HEK293 (cell line): ENCODE measurements around the gene ROBO1.

Experiments
- HOXA7 ChIP-seq: sonication (generic); formaldehyde crosslinking; IDR thresholded peaks from 2 replicates; pipeline ENCODE4 v1.8.1; 2022; ENCODE audit warnings: missing genetic modification reagents, borderline replicate concordance
- IKZF3 ChIP-seq: fragments of 450-650 bp; IDR thresholded peaks from 2 replicates; pipeline ENCODE4 v1.5.0; 2018; ENCODE audit warnings: missing biosample characterization, mild to moderate bottlenecking, missing genetic modification characterization, moderate library complexity
- KLF16 ChIP-seq: fragments of 450-650 bp; formaldehyde crosslinking; IDR thresholded peaks from 2 replicates; pipeline ENCODE4 v1.5.1; 2017; ENCODE audit warnings: missing biosample characterization, missing genetic modification characterization
- MZF1 ChIP-seq: fragments of 450-650 bp; formaldehyde crosslinking; IDR thresholded peaks from 2 replicates; pipeline ENCODE4 v1.5.1; 2017; ENCODE audit warnings: missing biosample characterization, missing genetic modification characterization, borderline replicate concordance
- REPIN1 ChIP-seq: fragments of 450-650 bp; formaldehyde crosslinking; IDR thresholded peaks from 2 replicates; pipeline ENCODE4 v1.5.1; 2017; ENCODE audit warnings: missing biosample characterization, missing genetic modification characterization, low read depth
- YY1 ChIP-seq: fragments of 450-650 bp; formaldehyde crosslinking; IDR thresholded peaks from 2 replicates; pipeline ENCODE4 v1.5.1; 2018; ENCODE audit warnings: missing biosample characterization, missing genetic modification characterization
- ZFP41 ChIP-seq: fragments of 450-650 bp; formaldehyde crosslinking; IDR thresholded peaks from 2 replicates; pipeline ENCODE4 v1.5.1; 2016; ENCODE audit warnings: missing biosample characterization, missing genetic modification characterization, borderline replicate concordance
- ZNF10 ChIP-seq: fragments of 450-650 bp; formaldehyde crosslinking; IDR thresholded peaks from 2 replicates; pipeline ENCODE4 v1.5.1; 2017; ENCODE audit warnings: missing biosample characterization, missing genetic modification characterization
- ZNF18 ChIP-seq: fragments of 450-650 bp; formaldehyde crosslinking; IDR thresholded peaks from 2 replicates; pipeline ENCODE4 v1.5.1; 2016; ENCODE audit warnings: missing biosample characterization, missing genetic modification characterization
- ZNF239 ChIP-seq: fragments of 450-650 bp; formaldehyde crosslinking; IDR thresholded peaks from 2 replicates; pipeline ENCODE4 v1.5.1; 2016; ENCODE audit warnings: missing biosample characterization, missing genetic modification characterization
- ZNF433 ChIP-seq: fragments of 450-650 bp; formaldehyde crosslinking; IDR thresholded peaks from 2 replicates; pipeline ENCODE4 v1.5.1; 2016; ENCODE audit warnings: missing biosample characterization, missing genetic modification characterization, low read depth
- TF ChIP-seq, protein P1 (sequence below): fragments of 450-650 bp; formaldehyde crosslinking; IDR thresholded peaks from 2 replicates; pipeline ENCODE4 v1.5.1; 2016; ENCODE audit warnings: missing biosample characterization, missing genetic modification characterization
- TF ChIP-seq, protein P2 (sequence below): fragments of 450-650 bp; formaldehyde crosslinking; IDR thresholded peaks from 2 replicates; pipeline ENCODE4 v1.5.1; 2016; ENCODE audit warnings: missing biosample characterization, missing genetic modification characterization

GRCh38 chr3:78728406-78729145 is 1039.2 kb downstream of the ROBO1 start:
- TF ChIP-seq, protein P1, sequence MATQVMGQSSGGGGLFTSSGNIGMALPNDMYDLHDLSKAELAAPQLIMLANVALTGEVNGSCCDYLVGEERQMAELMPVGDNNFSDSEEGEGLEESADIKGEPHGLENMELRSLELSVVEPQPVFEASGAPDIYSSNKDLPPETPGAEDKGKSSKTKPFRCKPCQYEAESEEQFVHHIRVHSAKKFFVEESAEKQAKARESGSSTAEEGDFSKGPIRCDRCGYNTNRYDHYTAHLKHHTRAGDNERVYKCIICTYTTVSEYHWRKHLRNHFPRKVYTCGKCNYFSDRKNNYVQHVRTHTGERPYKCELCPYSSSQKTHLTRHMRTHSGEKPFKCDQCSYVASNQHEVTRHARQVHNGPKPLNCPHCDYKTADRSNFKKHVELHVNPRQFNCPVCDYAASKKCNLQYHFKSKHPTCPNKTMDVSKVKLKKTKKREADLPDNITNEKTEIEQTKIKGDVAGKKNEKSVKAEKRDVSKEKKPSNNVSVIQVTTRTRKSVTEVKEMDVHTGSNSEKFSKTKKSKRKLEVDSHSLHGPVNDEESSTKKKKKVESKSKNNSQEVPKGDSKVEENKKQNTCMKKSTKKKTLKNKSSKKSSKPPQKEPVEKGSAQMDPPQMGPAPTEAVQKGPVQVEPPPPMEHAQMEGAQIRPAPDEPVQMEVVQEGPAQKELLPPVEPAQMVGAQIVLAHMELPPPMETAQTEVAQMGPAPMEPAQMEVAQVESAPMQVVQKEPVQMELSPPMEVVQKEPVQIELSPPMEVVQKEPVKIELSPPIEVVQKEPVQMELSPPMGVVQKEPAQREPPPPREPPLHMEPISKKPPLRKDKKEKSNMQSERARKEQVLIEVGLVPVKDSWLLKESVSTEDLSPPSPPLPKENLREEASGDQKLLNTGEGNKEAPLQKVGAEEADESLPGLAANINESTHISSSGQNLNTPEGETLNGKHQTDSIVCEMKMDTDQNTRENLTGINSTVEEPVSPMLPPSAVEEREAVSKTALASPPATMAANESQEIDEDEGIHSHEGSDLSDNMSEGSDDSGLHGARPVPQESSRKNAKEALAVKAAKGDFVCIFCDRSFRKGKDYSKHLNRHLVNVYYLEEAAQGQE (tag by site-specific recombination) = no peak
- TF ChIP-seq, protein P2, sequence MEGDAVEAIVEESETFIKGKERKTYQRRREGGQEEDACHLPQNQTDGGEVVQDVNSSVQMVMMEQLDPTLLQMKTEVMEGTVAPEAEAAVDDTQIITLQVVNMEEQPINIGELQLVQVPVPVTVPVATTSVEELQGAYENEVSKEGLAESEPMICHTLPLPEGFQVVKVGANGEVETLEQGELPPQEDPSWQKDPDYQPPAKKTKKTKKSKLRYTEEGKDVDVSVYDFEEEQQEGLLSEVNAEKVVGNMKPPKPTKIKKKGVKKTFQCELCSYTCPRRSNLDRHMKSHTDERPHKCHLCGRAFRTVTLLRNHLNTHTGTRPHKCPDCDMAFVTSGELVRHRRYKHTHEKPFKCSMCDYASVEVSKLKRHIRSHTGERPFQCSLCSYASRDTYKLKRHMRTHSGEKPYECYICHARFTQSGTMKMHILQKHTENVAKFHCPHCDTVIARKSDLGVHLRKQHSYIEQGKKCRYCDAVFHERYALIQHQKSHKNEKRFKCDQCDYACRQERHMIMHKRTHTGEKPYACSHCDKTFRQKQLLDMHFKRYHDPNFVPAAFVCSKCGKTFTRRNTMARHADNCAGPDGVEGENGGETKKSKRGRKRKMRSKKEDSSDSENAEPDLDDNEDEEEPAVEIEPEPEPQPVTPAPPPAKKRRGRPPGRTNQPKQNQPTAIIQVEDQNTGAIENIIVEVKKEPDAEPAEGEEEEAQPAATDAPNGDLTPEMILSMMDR (tag by site-specific recombination) = no peak
- TF ChIP-seq ZNF10 (no peak), ZNF18 (tag by site-specific recombination) (0 out of 2 replicates have a peak, but pooled peaks have one; percentile 45), YY1 (tag by site-specific recombination) (no peak), ZNF433 (tag by site-specific recombination) (no peak), REPIN1 (tag by site-specific recombination) (no peak), HOXA7 (CRISPR knock-in tag) (no peak), ZNF239 (tag by site-specific recombination) (no peak), KLF16 (tag by site-specific recombination) (no peak), IKZF3 (peak; percentile 80), ZFP41 (tag by site-specific recombination) (no peak), MZF1 (tag by site-specific recombination) (peak; percentile 74)
